Activated CD4-positive, alpha-beta memory T cell treated with anti-CD3 and anti-CD28 coated beads for 36 hours (primary cell): ENCODE data around the gene SPTBN4. TPM values are rescaled to one million over a fixed set of nuclear protein-coding genes. Genes with fewer than 3 reads are reported as not detected.

Experiments used
- CTCF ChIA-PET: fragments of 350-600 bp; sonication (Branson Sonifier 250); formaldehyde crosslinking; loops from one replicate; lab custom pipeline; 2021; ENCODE audit warnings: antibody characterized with exemption, inconsistent platforms; lab: Charles Lee
- POLR2A ChIA-PET: fragments of 350-600 bp; sonication (Branson Sonifier 250); formaldehyde crosslinking; loops from one replicate; lab custom pipeline; 2021; ENCODE audit warnings: antibody characterized with exemption; lab: Charles Lee
- DNase-seq: peaks from one replicate; pipeline ENCODE4 v3.0.0-alpha.2; 2020
- H3K27ac Mint-ChIP-seq: one replicate; pipeline ENCODE4 v1.8.0; 2021; ENCODE audit warnings: mixed read lengths
- H3K27me3 Mint-ChIP-seq: one replicate; pipeline ENCODE4 v1.8.0; 2021; ENCODE audit warnings: mixed read lengths
- H3K36me3 Mint-ChIP-seq: one replicate; pipeline ENCODE4 v1.8.0; 2021; ENCODE audit warnings: mixed read lengths
- H3K4me1 Mint-ChIP-seq: one replicate; pipeline ENCODE4 v1.8.0; 2021; ENCODE audit warnings: low read depth, mixed read lengths
- H3K4me3 Mint-ChIP-seq: one replicate; pipeline ENCODE4 v1.8.0; 2021; ENCODE audit warnings: mild to moderate bottlenecking, mixed read lengths
- H3K9me3 Mint-ChIP-seq: one replicate; pipeline ENCODE4 v1.8.0; 2021; ENCODE audit warnings: mixed read lengths
- intact Hi-C: fragments of 100-400 bp; cut with micrococcal nuclease; formaldehyde crosslinking; loops from one replicate; pipeline ENCODE4 v1.15.1; 2023
- total RNA-seq, 2 experiments: library from RNA; stranded (reverse); gene quantifications; one replicate each; pipeline ENCODE4 v1.2.3, GENCODE V29; 2021

The SPTBN4 gene
- total RNA-seq, 2 experiments from 2014 or later: 0.53 to 1.2 TPM

DNA sequence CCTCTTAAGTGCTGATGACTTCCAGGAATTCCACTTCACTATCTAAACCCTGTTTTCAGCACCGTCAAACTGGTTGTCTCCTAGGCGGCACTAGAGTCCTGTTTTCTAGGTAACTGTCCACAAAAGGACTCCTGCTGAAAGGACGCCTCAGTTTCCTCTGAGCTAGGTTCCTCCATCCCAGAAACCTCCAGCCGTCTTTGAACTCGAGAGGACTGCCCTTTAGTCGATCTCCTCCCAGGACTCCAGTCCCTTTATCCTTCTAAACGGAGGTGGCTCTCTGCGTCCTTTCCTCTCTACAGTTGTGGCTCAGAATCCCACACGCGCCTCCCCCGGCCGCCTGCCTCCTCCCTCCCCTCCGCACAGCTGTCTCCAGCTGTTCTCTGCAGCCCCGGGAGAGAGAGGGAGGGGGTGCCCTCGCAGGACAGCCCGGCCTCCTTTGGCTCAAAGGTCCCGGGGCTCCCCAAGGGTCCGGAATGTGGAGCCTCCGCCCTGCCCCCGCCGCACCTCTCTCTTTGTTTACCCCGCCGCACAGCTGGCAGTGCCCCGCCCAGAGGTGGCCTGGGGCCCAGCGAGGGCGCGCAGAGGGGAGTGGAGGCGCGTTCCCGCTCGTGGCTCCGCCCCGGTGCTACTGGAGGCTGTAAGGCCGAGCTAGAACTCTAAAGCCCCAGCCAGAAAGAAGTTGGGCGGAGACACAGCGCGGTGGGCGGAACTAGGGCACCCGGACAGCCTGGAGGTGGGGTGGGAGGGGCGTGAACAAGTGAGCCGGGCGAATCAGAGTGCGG is 136.8 kb downstream of the SPTBN4 start:
- peak overlapping the region; percentile 87 for H3K27ac Mint-ChIP-seq
- H3K36me3 Mint-ChIP-seq: no peaks in the 10 kb centered on the region
- CTCF ChIA-PET: interaction anchor here (1.0 to 6.5 kb wide), 14 partner anchors 8 to 298 kb away, joined by 3 to 60 read pairs (median 6); partner anchors contain the start of gene BLVRB
- intact Hi-C loops: loop anchor here (2.0 to 5.0 kb wide), 4 partner anchors 27 to 316 kb away; partner anchors contain the start of genes AKT2, BLVRB and SHKBP1
- H3K27me3 Mint-ChIP-seq: peaks cover 18% of the 10 kb centered on the region
- POLR2A ChIA-PET: interaction anchor here (0.6 to 4.4 kb wide), 4 partner anchors 11 to 943 kb away, joined by 3 to 27 read pairs (median 4); partner anchors contain the start of gene FBL
- no peaks in the 10 kb centered on the region for H3K9me3 Mint-ChIP-seq
- peak; percentile 99 for DNase-seq
- H3K4me1 Mint-ChIP-seq: peaks cover 67% of the 10 kb centered on the region
- peak overlapping the region; percentile 81 for H3K4me3 Mint-ChIP-seq

- peak overlapping the region; percentile 87 for H3K27ac Mint-ChIP-seq
- H3K4me1 Mint-ChIP-seq: peaks cover 68% of the 10 kb centered on the region
- intact Hi-C loops: loop anchor here (2.0 to 5.0 kb wide), 4 partner anchors 27 to 317 kb away; partner anchors contain the start of genes AKT2, BLVRB and SHKBP1
- no peaks in the 10 kb centered on the region for H3K9me3 Mint-ChIP-seq
- H3K36me3 Mint-ChIP-seq: no peaks in the 10 kb centered on the region
- CTCF ChIA-PET: interaction anchor here (1.0 to 6.5 kb wide), 10 partner anchors 9 to 299 kb away, joined by 3 to 60 read pairs (median 8); partner anchors contain the start of gene BLVRB
- no peak for DNase-seq
- POLR2A ChIA-PET: interaction anchor here (0.7 to 4.4 kb wide), 2 partner anchors 10 to 34 kb away, joined by 3 to 27 read pairs; no protein-coding TSS in a partner anchor
- peak overlapping the region; percentile 81 for H3K4me3 Mint-ChIP-seq
- H3K27me3 Mint-ChIP-seq: peaks cover 15% of the 10 kb centered on the region
These were observed 137.4 kb downstream of the SPTBN4 start for GRCh38 chr19:40604171-40604646.

GRCh38 chr19:40604647-40605215 is 137.9 kb downstream of the SPTBN4 start:
- intact Hi-C loops: loop anchor here (1.0 to 5.0 kb wide), 6 partner anchors 11 to 317 kb away; partner anchors contain the start of genes AKT2, BLVRB, SERTAD3 and SHKBP1
- peak overlapping the region; percentile 90 for H3K27ac Mint-ChIP-seq
- ChIA-PET CTCF (interaction anchor here (1.7 to 6.5 kb wide), 9 partner anchors 9 to 299 kb away, joined by 5 to 60 read pairs (median 9); no protein-coding TSS in a partner anchor), POLR2A (interaction anchor here (0.5 to 4.4 kb wide), 3 partner anchors 10 to 256 kb away, joined by 3 to 27 read pairs (median 4); partner anchors contain the start of genes C19orf47 and PLD3)
- peaks cover 65% of the 10 kb centered on the region for H3K4me1 Mint-ChIP-seq
- no peaks in the 10 kb centered on the region for H3K36me3 Mint-ChIP-seq
- DNase-seq: peak; percentile 40
- H3K27me3 Mint-ChIP-seq: peaks cover 11% of the 10 kb centered on the region
- H3K4me3 Mint-ChIP-seq: peak overlapping the region; percentile 81
- H3K9me3 Mint-ChIP-seq: no peaks in the 10 kb centered on the region

DNA sequence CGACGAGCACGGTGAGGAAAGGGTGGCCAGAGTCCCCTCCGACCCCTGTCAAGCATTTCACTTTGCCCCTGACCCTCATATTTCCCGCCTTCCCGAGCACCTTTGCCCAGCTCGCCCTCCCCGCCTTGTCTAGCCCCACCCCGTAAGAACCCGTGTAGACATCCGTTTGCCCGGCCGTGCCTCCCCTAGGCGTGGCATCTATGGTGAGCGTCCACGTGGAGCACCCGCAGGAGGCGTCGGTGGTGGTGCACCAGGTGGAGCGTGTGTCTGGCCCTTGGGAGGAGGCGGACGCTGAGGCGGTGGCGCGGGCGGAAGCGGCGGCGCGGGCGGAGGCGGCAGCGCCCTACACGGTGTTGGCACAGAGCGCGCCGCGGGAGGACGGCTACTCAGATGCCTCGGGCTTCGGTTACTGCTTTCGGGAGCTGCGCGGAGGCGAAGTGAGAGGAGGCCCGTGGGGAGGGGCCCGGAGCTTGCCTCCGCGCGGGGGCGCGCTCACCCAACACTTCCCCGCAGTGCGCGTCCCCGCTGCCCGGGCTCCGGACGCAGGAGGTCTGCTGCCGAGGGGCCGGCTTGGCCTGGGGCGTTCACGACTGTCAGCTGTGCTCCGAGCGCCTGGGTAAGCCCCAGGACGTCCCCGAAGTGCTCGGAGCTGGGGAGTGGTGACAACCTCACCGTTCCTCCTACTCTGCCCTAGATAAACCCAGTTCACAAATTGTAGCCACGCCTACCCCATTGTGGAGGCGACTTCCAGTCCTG is 138.6 kb downstream of the SPTBN4 start:
- POLR2A ChIA-PET: interaction anchor here (0.5 to 4.4 kb wide), 5 partner anchors 9 to 940 kb away, joined by 3 to 27 read pairs (median 3); partner anchors contain the start of genes C19orf47, COQ8B, ITPKC and PLD3
- peak overlapping the region; percentile 81 for H3K4me3 Mint-ChIP-seq
- intact Hi-C loops: loop anchor here (1.0 to 2.0 kb wide), 5 partner anchors 10 to 161 kb away; partner anchors contain the start of genes BLVRB, SERTAD3 and SHKBP1
- CTCF ChIA-PET: interaction anchor here (0.6 to 3.1 kb wide), 7 partner anchors 10 to 185 kb away, joined by 3 to 29 read pairs (median 5); no protein-coding TSS in a partner anchor
- DNase-seq: peak; percentile 89
- H3K27ac Mint-ChIP-seq: peak overlapping the region; percentile 90
- H3K27me3 Mint-ChIP-seq: peaks cover 9% of the 10 kb centered on the region
- H3K36me3 Mint-ChIP-seq: no peaks in the 10 kb centered on the region
- H3K9me3 Mint-ChIP-seq: no peaks in the 10 kb centered on the region
- H3K4me1 Mint-ChIP-seq: peaks cover 68% of the 10 kb centered on the region

DNA sequence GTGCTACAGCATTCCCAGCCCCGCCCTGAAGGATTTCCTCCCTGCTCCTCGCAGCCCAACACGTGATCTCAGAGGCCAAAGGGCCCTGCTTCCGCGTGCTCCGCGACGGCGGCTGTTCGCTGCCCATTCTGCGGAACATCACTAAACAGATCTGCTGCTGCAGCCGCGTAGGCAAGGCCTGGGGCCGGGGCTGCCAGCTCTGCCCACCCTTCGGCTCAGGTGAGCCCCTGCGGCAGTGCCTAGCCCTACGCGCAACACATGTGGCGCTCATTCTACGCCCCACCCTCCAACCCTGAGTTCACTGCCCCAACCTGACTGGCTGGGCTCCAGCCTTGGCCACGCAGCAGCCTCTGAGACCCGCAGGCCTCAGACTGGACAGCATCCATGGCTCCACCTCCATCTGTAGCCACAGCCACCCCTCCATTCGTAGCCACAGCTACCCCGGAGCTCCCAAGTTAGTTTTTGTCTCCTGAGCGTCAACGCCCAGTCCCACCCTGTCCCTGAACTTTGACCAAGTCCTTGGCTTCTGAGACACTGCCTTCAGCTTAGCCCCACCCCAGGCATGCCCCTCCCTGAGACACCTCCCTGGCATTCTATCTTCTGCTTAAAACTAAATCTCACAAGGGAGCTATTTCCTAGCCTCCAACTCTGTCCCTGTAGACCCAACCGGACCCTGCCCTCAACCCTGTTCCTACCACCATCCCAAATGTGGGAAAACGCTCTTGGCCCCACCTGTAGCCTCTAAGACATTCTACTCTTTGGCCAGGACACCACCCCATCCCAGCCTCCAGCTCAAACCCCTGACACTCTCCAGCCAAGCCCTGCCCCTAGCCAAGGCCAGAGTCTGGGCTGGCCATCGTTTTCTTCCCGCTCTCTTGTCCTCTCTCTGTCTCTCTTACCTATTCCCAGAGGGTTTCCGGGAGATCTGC is 140.8 kb downstream of the SPTBN4 start:
- peak overlapping the region; percentile 13 for H3K4me3 Mint-ChIP-seq
- H3K27me3 Mint-ChIP-seq: peaks cover 3% of the 10 kb centered on the region
- CTCF ChIA-PET: interaction anchor here (0.5 to 3.1 kb wide), 4 partner anchors 26 to 143 kb away, joined by 3 to 29 read pairs (median 12); no protein-coding TSS in a partner anchor
- H3K27ac Mint-ChIP-seq: no peak overlapping the region
- no peaks in the 10 kb centered on the region for H3K9me3 Mint-ChIP-seq
- DNase-seq: no peak
- POLR2A ChIA-PET: no interaction called here
- intact Hi-C loops: no loop called here
- H3K4me1 Mint-ChIP-seq: peaks cover 76% of the 10 kb centered on the region
- H3K36me3 Mint-ChIP-seq: no peaks in the 10 kb centered on the region

DNA sequence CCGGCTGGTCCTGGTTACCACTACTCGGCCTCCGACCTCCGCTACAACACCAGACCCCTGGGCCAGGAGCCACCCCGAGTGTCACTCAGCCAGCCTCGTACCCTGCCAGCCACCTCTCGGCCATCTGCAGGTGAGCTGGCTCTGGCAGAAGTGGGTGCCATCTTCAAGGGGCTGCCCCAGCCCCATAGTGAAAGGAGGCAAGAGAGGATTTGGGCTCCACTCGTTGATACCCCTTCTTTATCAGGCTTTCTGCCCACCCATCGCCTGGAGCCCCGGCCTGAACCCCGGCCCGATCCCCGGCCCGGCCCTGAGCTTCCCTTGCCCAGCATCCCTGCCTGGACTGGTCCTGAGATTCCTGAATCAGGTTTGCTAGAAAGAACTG is 141.4 kb downstream of the SPTBN4 start:
- ChIA-PET CTCF (interaction anchor here (1.1 to 3.1 kb wide), 2 partner anchors 26 to 144 kb away, joined by 4 to 21 read pairs; no protein-coding TSS in a partner anchor), POLR2A (no interaction called here)
- Mint-ChIP-seq H3K27ac (no peak overlapping the region), H3K27me3 (no peaks in the 10 kb centered on the region), H3K9me3 (no peaks in the 10 kb centered on the region), H3K36me3 (no peaks in the 10 kb centered on the region), H3K4me3 (peak overlapping the region; percentile 72), H3K4me1 (peaks cover 73% of the 10 kb centered on the region)
- no peak for DNase-seq
- intact Hi-C loops: no loop called here

GRCh38 chr19:40608957-40609356 is 142.2 kb downstream of the SPTBN4 start:
- intact Hi-C loops: no loop called here
- H3K4me1 Mint-ChIP-seq: peaks cover 67% of the 10 kb centered on the region
- POLR2A ChIA-PET: interaction anchor here (1.1 kb wide), 1 partner anchor 9 kb away, joined by 5 read pairs; no protein-coding TSS in a partner anchor

GRCh38 chr19:40609561-40610395 is 143.0 kb downstream of the SPTBN4 start:
- H3K27ac Mint-ChIP-seq: peak overlapping the region; percentile 84
- CTCF ChIA-PET: interaction anchor here (1.2 to 3.1 kb wide), 4 partner anchors 10 to 145 kb away, joined by 3 to 21 read pairs (median 6); partner anchors contain the start of gene BLVRB
- peak overlapping the region; percentile 72 for H3K4me3 Mint-ChIP-seq
- POLR2A ChIA-PET: interaction anchor here (1.1 to 1.2 kb wide), 3 partner anchors 10 to 140 kb away, joined by 3 to 5 read pairs (median 4); partner anchors contain the start of gene ACTMAP
- intact Hi-C loops: loop anchor here (5.0 to 10.0 kb wide), 2 partner anchors 193 to 935 kb away; no protein-coding TSS in a partner anchor
- no peaks in the 10 kb centered on the region for H3K27me3 Mint-ChIP-seq
- peaks cover 61% of the 10 kb centered on the region for H3K4me1 Mint-ChIP-seq
- no peaks in the 10 kb centered on the region for H3K9me3 Mint-ChIP-seq
- peaks cover 1% of the 10 kb centered on the region for H3K36me3 Mint-ChIP-seq
- DNase-seq: peak; percentile 97

More at GRCh38 chr19:40608957-40609356, 142.2 kb downstream of the SPTBN4 start:
- Mint-ChIP-seq H3K27me3 (no peaks in the 10 kb centered on the region), H3K4me3 (peak overlapping the region; percentile 72), H3K9me3 (no peaks in the 10 kb centered on the region), H3K27ac (peak overlapping the region; percentile 84), H3K36me3 (no peaks in the 10 kb centered on the region)
- DNase-seq: no peak
- CTCF ChIA-PET: interaction anchor here (1.1 to 3.1 kb wide), 2 partner anchors 25 to 145 kb away, joined by 4 to 21 read pairs; no protein-coding TSS in a partner anchor

- ChIA-PET CTCF (interaction anchor here (1.2 to 3.1 kb wide), 4 partner anchors 11 to 145 kb away, joined by 3 to 21 read pairs (median 6); partner anchors contain the start of gene BLVRB), POLR2A (interaction anchor here (1.1 to 1.2 kb wide), 2 partner anchors 14 to 140 kb away, joined by 3 to 4 read pairs; partner anchors contain the start of gene ACTMAP)
- Mint-ChIP-seq H3K9me3 (no peaks in the 10 kb centered on the region), H3K27me3 (no peaks in the 10 kb centered on the region), H3K4me1 (peaks cover 62% of the 10 kb centered on the region), H3K4me3 (peak overlapping the region; percentile 72), H3K27ac (peak overlapping the region; percentile 84), H3K36me3 (peaks cover 3% of the 10 kb centered on the region)
- intact Hi-C loops: loop anchor here (5.0 to 10.0 kb wide), 2 partner anchors 192 to 934 kb away; no protein-coding TSS in a partner anchor
- DNase-seq: peak; percentile 80
These were observed 143.7 kb downstream of the SPTBN4 start for GRCh38 chr19:40610396-40611064.
